HG03064 (cell line): ENCODE results near the gene SPATS2L.

ENCODE experiments used
- ATAC-seq: cut with Tn5 transposase; IDR thresholded peaks from one replicate; pipeline ENCODE4 v1.9.1; 2021; ENCODE audit warnings: low read depth; ENCODE audit not compliant: unreplicated experiment

The SPATS2L gene

GRCh38 chr2:200455958-200456421, 149.5 kb downstream of the SPATS2L start:
- no peak for ATAC-seq

GRCh38 chr2:200456567-200456966, 150.1 kb downstream of the SPATS2L start:
- no peak for ATAC-seq

- no peak for ATAC-seq
These were observed 152.6 kb downstream of the SPATS2L start for GRCh38 chr2:200459101-200459500.

- ATAC-seq = no peak
These were observed 155.6 kb downstream of the SPATS2L start for GRCh38 chr2:200461846-200462710.

DNA sequence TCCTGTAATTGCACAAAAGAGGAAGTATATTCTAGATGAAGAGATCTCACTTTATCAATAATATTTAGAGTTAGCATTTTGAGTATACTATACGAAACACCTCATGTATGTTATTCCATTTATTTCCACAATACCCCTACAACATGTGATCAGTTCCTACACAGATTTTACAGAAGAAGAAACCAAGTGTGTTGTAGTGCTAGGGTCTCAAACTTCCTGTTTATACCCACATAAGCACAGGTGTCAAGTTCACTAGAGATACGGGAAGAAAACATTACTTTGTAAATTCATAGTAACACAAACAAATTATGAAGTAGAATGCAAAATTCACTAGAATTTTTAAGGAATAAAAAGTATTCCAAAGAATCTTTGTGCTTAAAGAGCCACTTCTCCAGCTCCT, 157.0 kb downstream of the SPATS2L start:
- no peak for ATAC-seq

- ATAC-seq = no peak
These were observed 160.2 kb downstream of the SPATS2L start for GRCh38 chr2:200466425-200467418.

- no peak for ATAC-seq
These were observed 161.6 kb downstream of the SPATS2L start for GRCh38 chr2:200467806-200468681.

GRCh38 chr2:200469708-200470211, 163.3 kb downstream of the SPATS2L start:
- no peak for ATAC-seq

- no peak for ATAC-seq
These were observed 163.7 kb downstream of the SPATS2L start for GRCh38 chr2:200470230-200470629.

DNA sequence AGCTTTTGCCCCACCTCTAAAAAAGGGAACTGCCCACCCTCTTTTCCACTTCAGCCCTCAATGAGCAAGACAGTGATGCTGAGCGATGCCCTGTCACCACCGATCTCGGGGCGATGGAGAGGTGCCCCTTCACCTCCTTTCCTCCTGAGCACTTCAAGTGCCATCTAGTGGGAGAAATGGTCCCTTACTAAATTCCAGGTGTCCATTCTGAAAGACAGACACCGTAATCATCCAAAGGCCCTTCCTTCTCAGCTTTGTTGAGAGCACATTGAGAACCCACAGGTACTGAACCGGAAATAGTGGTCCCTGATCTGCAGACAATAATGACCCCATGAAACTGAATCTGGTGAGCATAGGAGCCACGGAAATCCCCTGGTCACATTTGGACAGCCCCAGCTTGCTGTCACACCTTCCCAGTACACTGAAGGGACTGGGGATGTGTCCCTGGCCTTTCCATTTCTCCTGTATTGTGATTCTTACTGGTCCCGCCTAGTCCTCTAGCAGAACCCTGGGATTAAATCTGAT, 164.9 kb downstream of the SPATS2L start:
- peak; percentile 71 for ATAC-seq

- peak; percentile 12 for ATAC-seq
These were observed 165.6 kb downstream of the SPATS2L start for GRCh38 chr2:200471928-200472645.

GRCh38 chr2:200472853-200473464, 166.5 kb downstream of the SPATS2L start:
- ATAC-seq = no peak

DNA sequence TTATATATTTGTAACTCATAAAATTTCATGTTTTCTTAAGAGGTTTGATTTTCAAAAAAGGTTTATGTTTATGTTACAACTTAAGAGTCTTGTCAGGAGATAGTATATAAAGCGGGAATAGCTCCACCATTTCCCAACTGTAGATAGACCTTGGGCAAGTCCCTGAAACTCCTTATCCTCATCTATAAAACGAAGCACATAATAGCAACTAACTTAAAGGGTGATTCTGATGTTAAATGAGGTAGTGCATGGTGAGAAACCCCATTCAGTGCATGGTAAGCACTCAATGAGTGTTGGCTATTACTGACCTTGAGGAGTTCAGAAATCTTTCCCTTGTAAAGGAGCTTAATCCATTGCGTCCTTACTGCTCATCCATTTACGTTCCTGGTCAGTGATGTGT, 169.3 kb downstream of the SPATS2L start:
- ATAC-seq = no peak

DNA sequence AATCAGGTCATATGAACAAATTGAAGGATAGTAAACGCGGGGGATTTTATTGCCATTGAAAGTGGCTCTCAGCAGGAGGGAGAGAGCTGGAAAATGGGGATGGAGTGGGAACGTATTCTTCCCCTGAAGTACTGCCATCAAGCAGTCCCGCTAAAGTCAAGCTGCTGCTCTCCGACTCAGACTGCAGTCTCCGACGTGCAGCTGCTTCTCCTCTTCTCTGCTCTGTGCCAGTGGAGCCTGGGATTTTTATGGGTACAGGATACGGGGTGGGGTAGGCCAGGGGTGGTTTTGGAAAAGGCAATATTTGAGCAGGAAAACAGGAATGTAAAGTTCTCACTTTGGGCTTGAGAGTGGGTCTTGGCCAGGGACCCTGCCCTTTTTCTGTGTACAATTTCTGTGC, 170.3 kb downstream of the SPATS2L start:
- no peak for ATAC-seq

DNA sequence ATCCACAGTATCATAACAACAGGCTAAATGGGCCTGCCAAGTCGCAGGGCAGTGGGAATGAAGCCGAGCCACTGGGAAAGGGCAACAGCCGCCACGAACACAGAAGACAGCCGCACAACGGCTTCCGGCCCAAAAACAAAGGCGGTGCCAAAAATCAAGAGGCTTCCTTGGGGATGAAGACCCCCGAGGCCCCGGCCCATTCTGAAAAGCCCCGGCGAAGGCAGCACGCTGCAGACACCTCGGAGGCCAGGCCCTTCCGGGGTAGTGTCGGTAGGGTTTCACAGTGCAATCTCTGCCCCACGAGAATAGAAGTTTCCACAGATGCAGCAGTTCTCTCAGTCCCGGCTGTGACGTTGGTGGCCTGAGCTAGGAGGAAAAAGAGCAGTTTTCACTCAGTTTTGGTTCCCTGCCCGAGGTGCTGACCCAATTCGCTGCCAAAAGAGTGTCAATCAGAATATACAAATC, 171.2 kb downstream of the SPATS2L start:
- ATAC-seq = no peak

- ATAC-seq = no peak
These were observed 173.3 kb downstream of the SPATS2L start for GRCh38 chr2:200479692-200480265.

DNA sequence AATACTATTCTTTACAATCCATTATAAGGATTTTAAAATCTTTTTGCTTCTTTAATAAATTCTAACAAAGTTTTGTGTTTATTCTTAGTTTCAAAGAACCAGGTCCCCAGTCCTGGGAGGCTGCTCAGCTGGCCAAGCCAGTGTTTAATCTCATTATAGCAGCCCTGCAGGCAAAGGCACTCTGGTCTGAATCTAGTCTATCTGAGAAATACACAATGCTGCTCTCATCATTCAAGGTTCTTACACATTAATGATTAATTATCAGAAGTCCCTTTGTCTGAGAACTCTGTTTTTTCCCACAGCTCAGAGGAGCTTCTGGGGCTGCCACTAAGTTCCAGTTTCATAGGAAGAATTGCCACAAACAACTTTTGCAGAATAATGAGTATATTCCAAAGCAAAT, 175.7 kb downstream of the SPATS2L start:
- ATAC-seq = peak; percentile 53

GRCh38 chr2:200483729-200484198, 177.3 kb downstream of the SPATS2L start:
- no peak for ATAC-seq
